ENCODE data around the gene MZF1. TPM values are rescaled to one million over a fixed set of nuclear protein-coding genes. Genes with fewer than 3 reads are reported as not detected.

The MZF1 gene
- polyA plus RNA-seq, 1 donor (not counting 4 experiments of a cell fraction or from before 2014, with no cell fraction given), result 7.4 TPM

GRCh38 chr19:58547323-58548312 lies 25.5 kb downstream of the MZF1 start:
- Histone ChIP-seq H3K9ac (ENCODE audit: control insufficient read depth, extremely low read depth, insufficient read depth, low read length) (no peak overlapping the region), H2AFZ (ENCODE audit: control insufficient read depth, low read length) (no peak overlapping the region), H3K27ac (ENCODE audit: control insufficient read depth, insufficient read depth, low read length) (no peak overlapping the region), H4K20me1 (ENCODE audit: control insufficient read depth, extremely low read depth, insufficient read depth, low read length) (peaks cover 51% of the 10 kb centered on the region), H3K79me2 (ENCODE audit: control insufficient read depth, insufficient read depth, low read length) (peaks cover 63% of the 10 kb centered on the region), H3K4me3 (ENCODE audit: control insufficient read depth in 2 of 3, extremely low read depth in 1 of 3, insufficient read depth in 2 of 3, low read depth in 1 of 3, low read length in 3 of 3) (no peak overlapping the region), H3K9me1 (ENCODE audit: control insufficient read depth, extremely low read depth, insufficient read depth, low read length) (peaks cover 9% of the 10 kb centered on the region), H3K9me3 (ENCODE audit: control insufficient read depth, low read depth, low read length) (no peaks in the 10 kb centered on the region), H3K4me1 (ENCODE audit: control insufficient read depth, extremely low read depth, insufficient read depth, low read length) (peaks cover 16% of the 10 kb centered on the region), H3K36me3 (ENCODE audit: control insufficient read depth in 2 of 2, extremely low read depth in 1 of 2, insufficient read depth in 2 of 2, low read length in 2 of 2) (peaks cover 48 to 64% of the 10 kb centered on the region in 2 experiments), H3K27me3 (ENCODE audit: control insufficient read depth, extremely low read depth, insufficient read depth, low read length) (no peaks in the 10 kb centered on the region), H3K4me2 (ENCODE audit: control insufficient read depth, extremely low read depth, insufficient read depth, low read depth, low read length) (no peak overlapping the region)
- TF ChIP-seq EZH2 (IDR thresholded peaks at IDR 0.05; ENCODE audit: low read length) (no peak), CTCF (optimal IDR thresholded peaks at IDR 0.05 in 1 of 3, IDR thresholded peaks at IDR 0.05 in 1 of 3, conservative IDR thresholded peaks at IDR 0.05 in 1 of 3; ENCODE audit: extremely low read depth in 1 of 3, insufficient read depth in 2 of 3, low read length in 3 of 3) (no peak)
- dilution Hi-C loops (cut with MboI; ENCODE audit: extremely low pct_ligation_motif_present, low sequenced_read_pairs), result no loop called here
- no peak for DNase-seq (ENCODE audit: low read depth, low spot score)
- no peak for FAIRE-seq

- no peaks in the 10 kb centered on the region for H3K27me3 ChIP-seq (ENCODE audit: control insufficient read depth, extremely low read depth, insufficient read depth, low read length)
- peak overlapping the region; percentile 89 for H3K27ac ChIP-seq (ENCODE audit: control insufficient read depth, insufficient read depth, low read length)
- FAIRE-seq (no peak), DNase-seq (ENCODE audit: low read depth, low spot score) (no peak)
- no peak overlapping the region for H2AFZ ChIP-seq (ENCODE audit: control insufficient read depth, low read length)
- peaks cover 40 to 54% of the 10 kb centered on the region in 2 experiments for H3K36me3 ChIP-seq (ENCODE audit: control insufficient read depth in 2 of 2, extremely low read depth in 1 of 2, insufficient read depth in 2 of 2, low read length in 2 of 2)
- no peaks in the 10 kb centered on the region for H3K9me3 ChIP-seq (ENCODE audit: control insufficient read depth, low read depth, low read length)
- peaks cover 49% of the 10 kb centered on the region for H4K20me1 ChIP-seq (ENCODE audit: control insufficient read depth, extremely low read depth, insufficient read depth, low read length)
- H3K79me2 ChIP-seq (ENCODE audit: control insufficient read depth, insufficient read depth, low read length), result peaks cover 62% of the 10 kb centered on the region
- dilution Hi-C loops (cut with MboI; ENCODE audit: extremely low pct_ligation_motif_present, low sequenced_read_pairs), result no loop called here
- peak overlapping the region; percentile 97 for H3K4me2 ChIP-seq (ENCODE audit: control insufficient read depth, extremely low read depth, insufficient read depth, low read depth, low read length)
- peak overlapping the region; percentile 89 for H3K9ac ChIP-seq (ENCODE audit: control insufficient read depth, extremely low read depth, insufficient read depth, low read length)
- peaks cover 16% of the 10 kb centered on the region for H3K4me1 ChIP-seq (ENCODE audit: control insufficient read depth, extremely low read depth, insufficient read depth, low read length)
- H3K4me3 ChIP-seq (ENCODE audit: control insufficient read depth in 2 of 3, extremely low read depth in 1 of 3, insufficient read depth in 2 of 3, low read depth in 1 of 3, low read length in 3 of 3), result peak overlapping the region; percentile 65 to 93 (median 83)
- peaks cover 9% of the 10 kb centered on the region for H3K9me1 ChIP-seq (ENCODE audit: control insufficient read depth, extremely low read depth, insufficient read depth, low read length)
- TF ChIP-seq EZH2 (IDR thresholded peaks at IDR 0.05; ENCODE audit: low read length), result no peak
- no peak for TF ChIP-seq CTCF (optimal IDR thresholded peaks at IDR 0.05 in 1 of 3, IDR thresholded peaks at IDR 0.05 in 1 of 3, conservative IDR thresholded peaks at IDR 0.05 in 1 of 3; ENCODE audit: extremely low read depth in 1 of 3, insufficient read depth in 2 of 3, low read length in 3 of 3)
Measured at GRCh38 chr19:58546019-58546530, 27.1 kb downstream of the MZF1 start.

Measured in keratinocyte (primary cell).